Medulla oblongata (tissue), 1 donor: Measurements from ENCODE around the gene YPEL1.
"Not testable (repeated sequence)": the region's sequence is repeated elsewhere in the genome, so short reads cannot be mapped to it uniquely, and the experiment has no call there.

ENCODE experiments used
- DNase-seq: peaks from one replicate; pipeline ENCODE4 v3.0.0-alpha.2; 2015; ENCODE audit errors: extremely low spot score

The YPEL1 gene

GRCh38 chr22:21721195-21721852 is 14.3 kb downstream of the YPEL1 start:
- not testable (repeated sequence) for DNase-seq

DNA sequence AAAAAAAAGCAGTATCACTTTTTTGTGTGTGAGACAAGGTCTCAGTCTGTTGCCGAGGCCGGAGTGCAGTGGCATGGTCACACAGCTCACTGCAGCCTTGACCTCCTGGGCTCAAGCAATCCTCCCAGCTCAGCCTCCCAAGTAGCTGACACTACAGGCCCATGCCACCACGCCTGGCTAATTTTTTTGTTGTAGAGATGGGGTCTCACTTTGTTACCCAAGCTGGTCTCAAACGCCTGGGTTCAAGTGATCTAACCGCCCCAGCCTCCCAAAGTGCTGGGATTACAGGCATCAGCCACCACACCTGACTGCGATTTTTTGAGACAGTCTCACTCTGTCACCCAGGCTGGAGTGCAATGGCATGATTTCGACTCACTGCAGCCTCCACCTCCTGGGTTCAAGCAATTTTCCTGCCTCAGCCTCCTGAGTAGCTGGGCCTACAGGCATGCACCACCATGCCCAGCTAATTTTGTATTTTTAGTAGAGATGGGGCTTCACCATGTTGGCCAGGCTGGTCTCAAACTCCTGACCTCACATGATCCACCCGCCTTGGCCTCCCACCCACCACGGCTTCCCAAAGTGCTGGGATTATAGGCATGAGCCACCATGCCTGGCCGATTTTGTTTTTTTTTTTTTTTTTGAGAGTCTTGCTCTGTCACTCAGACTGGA is 15.3 kb downstream of the YPEL1 start:
- not testable (repeated sequence) for DNase-seq

- DNase-seq: peak; percentile 23
These were observed 16.6 kb downstream of the YPEL1 start for GRCh38 chr22:21719024-21719423.

GRCh38 chr22:21718499-21718898 is 17.1 kb downstream of the YPEL1 start:
- DNase-seq: no peak

- not testable (repeated sequence) for DNase-seq
These were observed 19.0 kb downstream of the YPEL1 start for GRCh38 chr22:21716395-21717122.

- no peak for DNase-seq
These were observed 20.8 kb downstream of the YPEL1 start for GRCh38 chr22:21714786-21715185.

GRCh38 chr22:21714059-21714770 is 21.4 kb downstream of the YPEL1 start:
- no peak for DNase-seq

- no peak for DNase-seq
These were observed 22.1 kb downstream of the YPEL1 start for GRCh38 chr22:21713428-21714058.

GRCh38 chr22:21712751-21713427 is 22.7 kb downstream of the YPEL1 start:
- DNase-seq: peak; percentile 93

GRCh38 chr22:21711851-21712250 is 23.7 kb downstream of the YPEL1 start:
- no peak for DNase-seq

DNA sequence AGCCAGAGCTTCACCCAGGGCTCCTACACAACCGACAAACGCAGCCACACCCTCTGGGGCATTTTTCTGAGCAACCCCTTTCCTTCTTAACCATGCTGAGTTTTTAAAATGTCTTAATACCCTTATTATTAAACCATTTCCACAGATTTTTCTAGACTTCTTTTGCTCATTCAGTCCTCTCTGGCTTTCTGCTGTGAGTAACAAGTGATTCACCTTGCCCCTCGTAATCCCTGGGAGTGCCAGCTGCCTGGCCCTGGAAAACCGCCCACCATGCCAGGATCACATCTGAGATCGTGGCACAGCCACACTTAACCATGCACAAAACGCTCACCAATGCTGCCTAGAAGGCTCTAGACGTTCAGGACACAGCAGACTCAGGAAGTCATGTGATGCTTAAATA is 25.4 kb downstream of the YPEL1 start:
- DNase-seq: no peak

DNA sequence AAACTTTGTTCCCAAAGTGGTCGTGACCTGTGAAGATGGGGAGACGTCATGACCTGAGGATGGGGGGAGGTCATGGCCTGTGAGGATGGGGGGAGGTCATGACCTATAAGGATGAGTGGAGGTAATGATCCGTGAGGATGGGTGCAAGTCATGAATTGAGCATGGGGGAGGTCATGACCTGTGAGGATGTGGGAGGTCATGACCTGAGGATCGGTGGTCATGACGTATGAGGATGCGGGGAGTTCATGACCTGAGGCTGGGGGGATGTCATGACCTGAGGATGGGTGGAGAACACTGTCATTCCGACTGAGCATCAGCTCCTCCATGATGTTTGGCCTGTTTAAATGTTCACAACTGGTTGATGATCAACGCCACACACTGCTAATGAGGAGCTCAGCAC is 25.9 kb downstream of the YPEL1 start:
- DNase-seq: no peak

- no peak for DNase-seq
These were observed 26.6 kb downstream of the YPEL1 start for GRCh38 chr22:21708960-21709359.

DNA sequence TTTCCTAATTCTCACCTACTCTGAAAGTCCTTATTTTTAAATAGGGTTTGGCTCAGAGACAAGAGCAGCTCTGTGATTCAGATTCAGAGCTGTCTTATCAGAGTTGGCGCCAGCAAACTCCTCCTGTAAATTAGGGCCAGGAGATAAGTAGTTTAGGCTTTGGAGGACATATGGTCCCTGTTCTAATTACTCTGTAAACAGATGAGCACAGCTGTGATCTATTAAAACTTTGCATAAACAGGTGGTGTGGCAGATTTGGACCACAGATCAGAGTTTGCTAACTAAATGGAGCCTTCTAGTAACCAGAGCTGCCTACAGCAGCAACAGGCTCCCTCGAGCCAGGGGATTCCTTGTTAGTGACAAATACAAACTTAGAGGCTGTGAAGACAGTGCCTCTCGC is 27.9 kb downstream of the YPEL1 start:
- no peak for DNase-seq

DNA sequence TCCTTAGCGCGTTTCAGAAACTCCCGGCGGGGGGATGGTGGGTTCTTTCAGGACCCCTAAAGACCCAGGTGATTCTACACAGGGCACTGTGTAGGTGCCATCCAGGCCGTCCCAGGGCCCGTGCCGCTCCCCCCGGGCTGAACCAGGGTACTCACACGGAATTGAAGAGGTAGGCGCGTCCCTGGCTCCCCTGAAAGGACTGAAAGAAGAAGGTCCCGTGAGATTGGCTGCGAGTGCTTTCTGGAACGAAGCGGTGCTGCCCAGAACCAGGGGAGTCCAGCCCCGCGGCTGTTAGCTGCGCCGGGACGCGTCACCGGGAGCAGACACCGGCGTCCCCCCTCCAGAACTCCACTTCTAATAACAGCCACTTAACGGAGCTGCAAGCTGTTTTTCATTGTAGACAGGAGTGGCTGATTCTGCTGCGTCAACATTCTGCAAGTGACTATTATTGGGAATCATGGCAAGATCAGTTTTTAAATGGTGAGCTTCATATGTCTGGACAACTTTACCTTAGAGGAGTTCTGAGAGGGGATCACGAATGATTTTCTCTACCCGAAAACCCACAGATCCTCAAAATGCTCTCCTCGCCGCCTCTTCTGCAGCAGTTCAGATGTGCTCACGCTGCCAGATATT is 31.8 kb downstream of the YPEL1 start:
- DNase-seq: no peak

DNA sequence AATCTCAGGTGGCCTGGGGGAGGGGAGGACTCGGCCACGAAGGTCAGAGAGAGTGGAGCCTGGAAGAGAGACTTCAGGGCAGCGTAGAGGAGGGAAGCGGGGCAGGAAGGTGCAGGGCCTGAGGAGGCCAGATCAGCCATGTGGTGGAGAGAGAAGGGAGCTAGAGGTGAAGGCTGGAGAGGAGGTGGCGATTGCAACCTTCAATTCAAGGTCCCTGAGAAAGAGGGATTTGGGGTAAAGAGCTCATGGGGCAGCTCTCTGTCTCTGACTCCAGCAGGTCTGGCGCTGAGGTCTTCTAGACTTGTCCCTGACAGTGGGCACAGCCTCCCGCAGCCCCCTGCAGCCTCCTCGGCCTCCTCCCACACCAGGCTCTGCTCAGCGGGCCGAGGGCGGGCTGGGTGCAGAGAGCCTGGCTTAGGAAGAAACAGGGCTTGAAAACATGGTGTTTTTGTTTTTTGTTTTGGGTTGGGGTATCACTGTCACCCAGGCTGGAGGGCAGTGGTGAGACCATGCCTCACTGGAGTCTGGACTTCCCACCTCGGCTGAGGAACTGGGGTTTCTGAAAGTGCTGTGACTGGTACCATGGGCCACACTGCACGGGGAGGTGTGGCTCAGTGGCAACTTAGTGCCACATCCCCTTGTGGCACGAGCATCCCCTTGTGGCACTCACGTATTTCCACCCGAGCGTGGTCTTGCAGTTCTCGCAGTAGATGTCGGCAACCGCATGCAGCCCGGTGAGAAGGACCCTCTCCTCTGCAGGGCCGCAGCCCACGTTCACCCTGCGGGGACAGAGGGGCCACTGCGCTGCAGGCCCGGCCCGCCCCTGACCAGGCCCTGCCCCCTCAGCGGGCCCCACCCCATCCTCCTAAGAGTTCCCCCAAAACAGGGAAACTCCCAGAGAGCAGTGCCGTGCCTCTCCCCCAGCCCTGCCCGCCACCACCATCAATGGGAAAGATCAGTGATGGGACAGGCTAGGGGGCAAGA is 32.6 kb downstream of the YPEL1 start:
- DNase-seq: no peak

DNA sequence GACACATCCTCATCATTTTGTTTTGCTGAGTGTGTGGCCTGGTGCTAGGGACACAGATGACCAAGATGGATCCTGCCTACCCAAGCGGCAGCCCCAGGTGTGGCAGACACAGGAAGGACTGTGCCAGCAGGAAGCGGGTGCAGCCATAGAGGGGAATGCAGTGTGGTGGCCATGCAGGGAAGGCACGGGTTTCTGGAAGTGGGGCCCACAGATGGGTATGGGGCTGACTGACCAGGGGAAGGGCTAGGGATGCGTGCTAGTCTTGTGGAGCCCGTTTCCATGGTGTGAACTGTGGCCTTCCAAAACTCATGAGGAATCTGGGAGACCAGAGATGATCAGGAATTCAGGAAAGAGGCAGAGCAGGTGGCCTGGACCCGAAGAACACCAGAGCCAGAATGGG is 33.5 kb downstream of the YPEL1 start:
- no peak for DNase-seq

GRCh38 chr22:21701384-21701971 is 34.1 kb downstream of the YPEL1 start:
- no peak for DNase-seq

GRCh38 chr22:21700822-21701221 is 34.8 kb downstream of the YPEL1 start:
- DNase-seq: no peak
